H1 (cell line): ENCODE data around the gene CHFR. TPM values are rescaled to one million over a fixed set of nuclear protein-coding genes. Genes with fewer than 3 reads are reported as not detected.
"Not testable (repeated sequence)": the region's sequence is repeated elsewhere in the genome, so short reads cannot be mapped to it uniquely, and the experiment has no call there.

Experiments used
- CTCF ChIA-PET: fragments of 300-600 bp; sonication (Branson Sonifier 250); formaldehyde crosslinking; loops from one replicate; lab custom pipeline; 2021; ENCODE audit not compliant: partially characterized antibody; lab: Charles Lee
- POLR2A ChIA-PET: fragments of 300-600 bp; sonication (Branson Sonifier 250); formaldehyde crosslinking; loops from one replicate; lab custom pipeline; 2021; ENCODE audit warnings: inconsistent platforms; ENCODE audit not compliant: partially characterized antibody; lab: Charles Lee
- DNase-seq, 2 experiments: peaks; one replicate each; pipeline versions ENCODE4 v3.0.0 to v3.0.0-alpha.2; 2010 to 2022; ENCODE audit warnings: low spot score in 2 of 2, low read depth in 1 of 2, mixed read lengths in 1 of 2
- FAIRE-seq: peaks from 2 replicates; lab custom pipeline; 2011; peaks lifted over from hg19 to GRCh38; lab: Jason Lieb, UNC
- H2AFZ ChIP-seq: 2 replicates; pipeline ENCODE4 v1.8.1; 2012; ENCODE audit warnings: low read length, inconsistent platforms
- H2AK5ac ChIP-seq: 2 replicates; pipeline ENCODE4 v1.6.1; 2013; ENCODE audit warnings: low read depth, low read length
- H2BK120ac ChIP-seq: replicated peaks from 2 replicates; pipeline ENCODE3; 2013; ENCODE audit warnings: low read depth, low read length, inconsistent platforms
- H2BK12ac ChIP-seq: 2 replicates; pipeline ENCODE4 v1.6.1; 2013; ENCODE audit warnings: low read depth, low read length
- H2BK15ac ChIP-seq: 2 replicates; pipeline ENCODE4 v1.6.1; 2013; ENCODE audit warnings: low read length
- H2BK20ac ChIP-seq: 2 replicates; pipeline ENCODE4 v1.6.1; 2013; ENCODE audit warnings: low read length
- H2BK5ac ChIP-seq: 2 replicates; pipeline ENCODE4 v1.6.1; 2013; ENCODE audit warnings: low read depth, low read length
- H3K14ac ChIP-seq: 2 replicates; pipeline ENCODE4 v1.6.1; 2013; ENCODE audit warnings: inconsistent platforms; ENCODE audit not compliant: insufficient read length
- H3K18ac ChIP-seq: 2 replicates; pipeline ENCODE4 v1.6.1; 2013; ENCODE audit warnings: low read length; ENCODE audit errors: extremely low read depth
- H3K23ac ChIP-seq: 2 replicates; pipeline ENCODE4 v1.6.1; 2013; ENCODE audit warnings: inconsistent platforms; ENCODE audit not compliant: insufficient read length
- H3K23me2 ChIP-seq: 2 replicates; pipeline ENCODE4 v1.6.1; 2013; ENCODE audit warnings: low read depth, low read length
- H3K27ac ChIP-seq: 2 replicates; pipeline ENCODE4 v1.6.1; 2011; ENCODE audit warnings: low read depth, low read length, inconsistent platforms
- H3K27me3 ChIP-seq, 4 experiments: replicated peaks in 1 of 4; 1 replicate in 1 of 4; 2 replicates in 3 of 4; pipeline versions ENCODE4 v1.6.1 to v1.8.1; 2011 to 2013; ENCODE audit warnings: low read length in 3 of 4, mild to moderate bottlenecking in 3 of 4, inconsistent platforms in 2 of 4, mixed read lengths in 2 of 4, moderate library complexity in 1 of 4; ENCODE audit not compliant: control insufficient read depth in 3 of 4, insufficient read depth in 3 of 4; ENCODE audit errors: extremely low read depth in 1 of 4
- H3K36me3 ChIP-seq, 4 experiments: 2 replicates each; pipeline versions ENCODE4 v1.6.1 to v1.8.1; 2011 to 2013; ENCODE audit warnings: mild to moderate bottlenecking in 4 of 4, low read length in 3 of 4, moderate library complexity in 2 of 4, control low read depth in 1 of 4, inconsistent platforms in 1 of 4; ENCODE audit not compliant: insufficient read depth in 4 of 4, control insufficient read depth in 2 of 4
- H3K4ac ChIP-seq: replicated peaks from 2 replicates; pipeline ENCODE3; 2013; ENCODE audit warnings: low read length, low read depth, mixed read lengths, inconsistent platforms; ENCODE audit not compliant: insufficient read length
- H3K4me1 ChIP-seq, 4 experiments: replicated peaks in 1 of 4; 1 replicate in 1 of 4; 2 replicates in 3 of 4; pipeline versions ENCODE4 v1.6.1 to v1.8.1; 2011 to 2013; ENCODE audit warnings: low read length in 3 of 4, inconsistent platforms in 2 of 4, mixed read lengths in 1 of 4; ENCODE audit not compliant: insufficient read depth in 4 of 4, control insufficient read depth in 3 of 4
- H3K4me2 ChIP-seq, 2 experiments: 2 replicates each; pipeline versions ENCODE4 v1.6.1 to v1.8.1; 2011 to 2013; ENCODE audit warnings: low read depth in 2 of 2, low read length in 2 of 2, control low read depth in 1 of 2, inconsistent platforms in 1 of 2, mild to moderate bottlenecking in 1 of 2; ENCODE audit not compliant: insufficient read depth in 1 of 2
- H3K4me3 ChIP-seq, 4 experiments: fragments of 200-600, 300-600 bp in 1 of 4; sonication (generic), shearing (Covaris generic), sonication (Bioruptor Twin) in 1 of 4; 2 replicates each; pipeline versions ENCODE4 v1.5.1 to v1.8.1; 2011 to 2016; ENCODE audit warnings: low read length in 4 of 4, low read depth in 3 of 4, control low read depth in 2 of 4, inconsistent platforms in 2 of 4, mild to moderate bottlenecking in 2 of 4, mixed read lengths in 1 of 4, moderate library complexity in 1 of 4; ENCODE audit not compliant: insufficient read depth in 2 of 4; ENCODE audit errors: extremely low read depth in 1 of 4
- H3K56ac ChIP-seq: replicated peaks from 2 replicates; pipeline ENCODE3; 2013; ENCODE audit warnings: low read depth, mild to moderate bottlenecking, mixed read lengths, low read length, inconsistent platforms; ENCODE audit not compliant: insufficient read length
- H3K79me1 ChIP-seq: 2 replicates; pipeline ENCODE4 v1.6.1; 2013; ENCODE audit warnings: low read depth, low read length, control low read depth
- H3K79me2 ChIP-seq, 2 experiments: 2 replicates each; pipeline versions ENCODE4 v1.6.1 to v1.8.1; 2012 to 2013; ENCODE audit warnings: low read length in 2 of 2, mild to moderate bottlenecking in 2 of 2, inconsistent platforms in 1 of 2; ENCODE audit not compliant: insufficient read depth in 2 of 2, control insufficient read depth in 1 of 2
- H3K9ac ChIP-seq, 4 experiments: replicated peaks in 1 of 4; 1 replicate in 1 of 4; 2 replicates in 3 of 4; pipeline versions ENCODE4 v1.6.1 to v1.8.1; 2011 to 2013; ENCODE audit warnings: low read depth in 3 of 4, low read length in 3 of 4, control low read depth in 2 of 4, mild to moderate bottlenecking in 2 of 4, moderate library complexity in 2 of 4, inconsistent platforms in 1 of 4; ENCODE audit errors: extremely low read depth in 1 of 4
- H3K9me3 ChIP-seq, 2 experiments: 2 replicates each; pipeline versions ENCODE4 v1.6.1 to v1.8.1; 2012 to 2013; ENCODE audit warnings: mild to moderate bottlenecking in 2 of 2, moderate library complexity in 2 of 2, control low read depth in 1 of 2, inconsistent platforms in 1 of 2, low read depth in 1 of 2, low read length in 1 of 2, mixed read lengths in 1 of 2; ENCODE audit not compliant: insufficient read depth in 2 of 2
- H4K20me1 ChIP-seq, 2 experiments: replicated peaks in 1 of 2; 2 replicates each; pipeline versions ENCODE3 to v1.8.1; 2011 to 2013; ENCODE audit warnings: inconsistent platforms in 2 of 2, low read length in 2 of 2, mild to moderate bottlenecking in 1 of 2; ENCODE audit not compliant: insufficient read depth in 2 of 2, control insufficient read depth in 1 of 2
- H4K5ac ChIP-seq: 2 replicates; pipeline ENCODE4 v1.6.1; 2013; ENCODE audit warnings: low read length, low read depth, mixed read lengths, inconsistent platforms; ENCODE audit not compliant: insufficient read length
- H4K8ac ChIP-seq: 2 replicates; pipeline ENCODE4 v1.8.0; 2013; ENCODE audit warnings: mild to moderate bottlenecking, moderate library complexity, low read length, inconsistent platforms; ENCODE audit not compliant: insufficient read depth; ENCODE audit errors: extremely low read depth
- H4K91ac ChIP-seq: replicated peaks from 2 replicates; pipeline ENCODE3; 2013; ENCODE audit warnings: low read length, mixed read lengths, inconsistent platforms; ENCODE audit not compliant: insufficient read length
- WGBS, 2 experiments: shearing (Covaris generic) in 1 of 2; methylation state at CpG; one replicate each; pipeline versions ENCODE4 v1.1.6 to v1.1.7; 2013 to 2015; ENCODE audit warnings: low lambda C conversion rate in 2 of 2, mixed read lengths in 2 of 2, inconsistent platforms in 1 of 2, low coverage in 1 of 2, missing lambda C conversion rate in 1 of 2; ENCODE audit not compliant: insufficient replicate concordance in 2 of 2, insufficient coverage in 1 of 2, insufficient read length in 1 of 2; ENCODE audit errors: extremely low coverage in 1 of 2, missing lambda C conversion rate in 1 of 2; 5-methylcytosine and 5-hydroxymethylcytosine counted together
- polyA plus RNA-seq, 7 experiments: library from polyadenylated mRNA; depleted of rRNA in 3 of 7; stranded (reverse) in 5 of 7; unstranded in 2 of 7; fragments of >200 nt in 5 of 7; fragments of 200-250 nt in 2 of 7; gene quantifications; 1 replicate in 5 of 7; 2 replicates in 1 of 7; 4 replicates in 1 of 7; pipeline versions ENCODE4 v1.2.1 to v1.2.3, GENCODE V29; 2011 to 2013; ENCODE audit warnings: missing spikeins in 2 of 7, mixed read lengths in 2 of 7
- total RNA-seq: library from RNA; stranded (reverse); fragmentation: NEBNext Ultra II Directional; extraction: Animal tissue kit (Norgen Biotek cat#: 25700); gene quantifications from 2 replicates; pipeline ENCODE4 v1.2.1, GENCODE V29; 2021

CHFR gene
- total and polyA plus RNA-seq, 2 of the 8 experiments (the other 6 are each of a cell fraction or from before 2014, with no cell fraction given) = 31.4 to 44.6 TPM

- H3K4me1 ChIP-seq, H3K14ac ChIP-seq, H2AFZ ChIP-seq, H3K79me1 ChIP-seq, H3K27me3 ChIP-seq, H3K23me2 ChIP-seq, DNase-seq, H2BK12ac ChIP-seq, H2BK20ac ChIP-seq, H4K5ac ChIP-seq, H3K9ac ChIP-seq, H3K4ac ChIP-seq, H3K27ac ChIP-seq, POLR2A ChIA-PET, H3K9me3 ChIP-seq, H3K79me2 ChIP-seq, H3K4me3 ChIP-seq, H3K4me2 ChIP-seq, H2AK5ac ChIP-seq, H2BK15ac ChIP-seq, FAIRE-seq, H3K18ac ChIP-seq, H4K20me1 ChIP-seq, H2BK120ac ChIP-seq, H3K56ac ChIP-seq, H4K8ac ChIP-seq, H3K23ac ChIP-seq, H2BK5ac ChIP-seq, H4K91ac ChIP-seq: not testable (repeated sequence)
- no CpG with 5 or more reads among the region's 21 CpGs for WGBS, 2 experiments
- peaks cover 3 to 31% (median 12%) of the 10 kb centered on the region in 4 experiments; a peak in 5 of 8 replicates for H3K36me3 ChIP-seq
- CTCF ChIA-PET = interaction anchor here (1.1 kb wide), 1 partner anchor 21 kb away, joined by 3 read pairs; no protein-coding TSS in a partner anchor
Measured at GRCh38 chr12:132874620-132875019, 12.8 kb downstream of the CHFR start.
